ENCODE measurements around the gene GSDME.

The GSDME gene

GRCh38 chr7:24773646-24774045 lies 16.4 kb upstream of the GSDME start:
- no peak for DNase-seq (ENCODE audit: low read depth in 4 of 4, low spot score in 1 of 4)

DNA sequence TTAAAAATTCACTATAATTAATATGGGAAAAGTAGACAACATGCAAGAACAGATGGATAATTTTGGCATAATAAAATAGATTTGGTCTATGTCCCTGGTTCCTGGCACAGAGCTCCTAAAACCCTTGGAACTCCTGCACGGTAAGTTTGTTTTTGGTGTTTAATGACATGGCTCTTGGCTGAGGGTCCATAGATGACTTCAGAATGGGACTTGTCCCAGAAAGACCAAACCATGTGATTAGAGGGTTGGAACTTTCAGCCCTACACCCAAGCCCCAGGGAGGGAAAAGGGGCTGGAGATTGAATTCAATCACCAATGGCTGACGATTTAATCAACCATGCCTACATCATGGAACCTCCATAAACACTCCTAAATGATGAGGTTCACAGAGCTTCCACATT lies 12.6 kb upstream of the GSDME start:
- DNase-seq (ENCODE audit: low read depth in 4 of 4, low spot score in 1 of 4) = no peak

GRCh38 chr7:24769014-24769830 lies 12.0 kb upstream of the GSDME start:
- no peak for DNase-seq (ENCODE audit: low read depth in 4 of 4, low spot score in 1 of 4)

DNA sequence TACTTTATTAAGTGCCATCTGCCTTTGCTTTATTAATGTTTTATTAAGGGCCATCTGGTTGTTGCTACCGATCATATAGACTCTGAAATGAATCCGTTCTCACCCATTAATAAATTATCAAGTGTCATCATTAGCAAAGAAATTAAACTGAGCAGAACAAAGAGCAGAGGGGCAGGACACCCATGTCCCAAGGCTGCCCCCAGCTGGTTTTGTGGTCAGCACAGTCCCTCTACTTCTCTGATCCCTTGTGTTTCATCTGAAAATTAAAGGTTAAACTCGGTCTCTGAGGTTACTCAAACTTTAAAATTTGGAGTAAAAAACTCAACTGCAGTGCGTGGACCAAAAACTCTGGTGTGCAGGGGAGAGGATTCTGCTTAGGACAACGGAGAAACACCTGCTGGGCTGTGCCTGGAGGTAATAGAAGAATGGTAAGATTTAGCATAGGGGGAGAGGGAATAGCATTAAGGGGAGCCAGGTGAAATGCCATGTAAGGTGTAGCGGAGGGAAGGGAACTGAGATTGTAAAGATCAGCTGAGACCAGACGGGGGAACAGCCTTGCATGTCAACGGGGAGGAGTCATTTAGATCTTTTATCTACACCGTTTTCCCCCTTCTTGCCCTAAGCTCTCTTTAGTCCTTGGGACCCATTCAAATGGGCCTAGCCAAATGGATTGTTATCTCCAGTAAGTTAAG lies 10.8 kb upstream of the GSDME start:
- DNase-seq (ENCODE audit: low read depth in 4 of 4, low spot score in 1 of 4) = no peak

- DNase-seq (ENCODE audit: low read depth in 4 of 4, low spot score in 1 of 4) = no peak
These were observed 7.9 kb upstream of the GSDME start for GRCh38 chr7:24764972-24765744.

GRCh38 chr7:24764011-24764410 lies 6.7 kb upstream of the GSDME start:
- no peak for DNase-seq (ENCODE audit: low read depth in 4 of 4, low spot score in 1 of 4)

DNA sequence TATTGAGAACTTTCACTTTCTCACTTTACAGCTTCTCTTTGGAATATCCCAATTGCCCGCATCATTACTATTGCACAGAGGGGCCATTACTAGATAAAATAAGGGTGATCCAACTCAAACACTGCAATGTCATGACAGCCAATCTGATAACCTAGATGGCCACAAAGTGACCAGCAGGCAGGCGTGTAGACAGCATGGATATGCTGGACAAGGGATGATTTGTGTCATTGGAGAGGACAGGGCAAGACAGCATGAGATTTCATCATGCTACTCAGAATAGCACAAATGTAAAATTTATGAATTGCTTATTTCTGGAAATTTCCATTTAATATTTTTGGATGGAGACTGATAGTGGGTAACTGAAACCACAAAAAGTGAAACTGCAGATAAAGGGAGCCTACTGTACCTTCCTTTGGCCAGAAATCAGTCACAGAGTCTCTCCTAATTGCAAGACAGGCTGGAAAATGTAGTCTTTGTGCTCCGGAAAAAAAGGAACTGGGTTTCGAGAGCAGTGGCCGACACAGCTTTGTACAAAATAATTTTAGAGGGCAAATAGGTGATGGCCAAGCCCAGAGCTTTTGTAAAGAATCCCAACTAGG lies 6.1 kb upstream of the GSDME start:
- DNase-seq (ENCODE audit: low read depth in 4 of 4, low spot score in 1 of 4) = no peak

DNA sequence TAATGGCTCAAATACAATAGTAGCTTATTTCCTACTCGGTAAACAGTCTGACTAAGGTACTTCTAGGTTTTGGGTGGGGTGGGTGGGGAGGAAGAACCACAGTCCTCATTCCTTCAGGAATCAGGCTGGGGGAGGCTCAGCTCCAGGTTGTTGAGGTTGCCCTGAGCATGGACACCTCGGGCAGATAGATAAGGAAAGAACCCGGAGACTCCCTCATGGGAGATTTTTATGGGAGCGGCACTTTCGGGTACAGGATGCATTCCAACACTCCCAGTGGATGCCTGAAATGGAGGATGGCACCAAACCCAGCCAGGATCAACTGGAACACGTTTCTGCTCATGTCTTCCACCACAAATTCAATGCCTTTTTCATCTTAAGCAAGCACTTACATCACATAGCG lies 5.5 kb upstream of the GSDME start:
- no peak for DNase-seq (ENCODE audit: low read depth in 4 of 4, low spot score in 1 of 4)

- DNase-seq (ENCODE audit: low read depth in 4 of 4, low spot score in 1 of 4) = no peak
These were observed 3.7 kb upstream of the GSDME start for GRCh38 chr7:24760968-24761367.

GRCh38 chr7:24756545-24757352 lies 515 bp downstream of the GSDME start:
- DNase-seq (ENCODE audit: low read depth in 4 of 4, low spot score in 1 of 4) = no peak

DNA sequence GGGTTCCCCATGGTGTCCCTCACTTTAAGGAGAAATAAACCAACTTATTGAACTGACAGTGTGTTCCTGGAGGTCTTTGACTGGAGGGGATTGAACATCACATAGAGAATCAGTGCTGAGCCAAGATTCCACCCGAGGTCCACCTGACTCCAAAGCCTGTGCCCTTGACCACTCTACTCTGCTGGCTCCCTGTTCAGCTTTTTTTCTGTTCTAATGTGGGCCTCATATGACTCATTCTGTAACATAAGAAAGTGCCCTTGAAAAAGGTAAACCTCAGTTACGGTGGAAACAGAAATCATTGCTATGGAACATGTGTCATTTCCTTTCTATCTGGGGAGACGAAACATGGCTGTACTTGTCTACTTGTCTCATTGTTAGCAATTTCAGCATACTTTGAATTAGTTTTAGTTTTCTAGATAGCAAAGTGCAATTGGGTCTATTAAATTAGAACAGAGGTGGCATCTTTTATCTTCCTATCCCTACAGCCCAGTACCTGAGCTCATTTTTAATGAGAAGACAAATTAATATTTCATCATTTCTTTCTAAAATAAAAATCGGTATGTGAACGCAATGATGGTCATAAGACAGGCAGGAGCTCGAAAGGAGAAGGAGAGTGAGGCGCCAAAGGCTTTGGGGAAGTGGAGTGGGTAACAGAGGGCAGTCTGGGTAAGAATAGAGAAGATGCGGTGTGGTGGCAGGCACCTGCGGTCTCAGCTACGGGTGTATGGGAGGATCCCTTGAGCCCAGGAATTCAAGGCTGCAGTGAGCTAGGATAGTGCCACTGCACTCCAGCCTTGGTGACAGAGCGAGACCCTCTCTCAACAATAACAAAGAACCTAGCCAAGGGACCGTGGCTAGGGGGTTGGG lies 1.5 kb downstream of the GSDME start:
- DNase-seq (ENCODE audit: low read depth in 4 of 4, low spot score in 1 of 4) = no peak

DNA sequence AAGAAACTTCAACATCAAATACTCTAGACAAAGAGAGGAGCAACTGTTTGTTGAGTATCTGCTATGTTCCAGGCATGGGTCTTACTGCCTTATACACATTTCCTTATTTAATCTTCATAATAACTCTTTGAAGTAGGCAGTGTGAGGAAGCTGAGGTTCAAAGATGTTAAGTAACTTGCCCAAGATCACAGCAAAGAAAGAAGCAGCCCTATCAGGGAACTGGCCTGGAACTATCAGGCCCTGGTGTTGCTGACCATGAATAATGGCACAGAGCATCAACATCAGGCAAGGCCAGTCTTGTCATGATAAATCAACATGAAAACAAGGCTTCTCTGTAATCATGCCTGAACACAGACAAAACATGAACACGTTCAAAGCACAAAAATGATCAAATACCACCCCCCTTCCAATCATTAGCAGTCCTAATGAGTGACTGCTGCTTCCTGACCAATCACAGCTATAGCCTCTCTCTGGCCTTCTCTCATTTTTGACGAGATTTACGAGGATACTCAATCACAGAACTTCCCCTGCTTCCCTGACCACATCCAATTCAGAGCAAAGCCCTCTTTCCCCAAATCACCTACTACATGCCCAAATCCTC lies 2.3 kb downstream of the GSDME start:
- DNase-seq (ENCODE audit: low read depth in 4 of 4, low spot score in 1 of 4) = no peak

DNA sequence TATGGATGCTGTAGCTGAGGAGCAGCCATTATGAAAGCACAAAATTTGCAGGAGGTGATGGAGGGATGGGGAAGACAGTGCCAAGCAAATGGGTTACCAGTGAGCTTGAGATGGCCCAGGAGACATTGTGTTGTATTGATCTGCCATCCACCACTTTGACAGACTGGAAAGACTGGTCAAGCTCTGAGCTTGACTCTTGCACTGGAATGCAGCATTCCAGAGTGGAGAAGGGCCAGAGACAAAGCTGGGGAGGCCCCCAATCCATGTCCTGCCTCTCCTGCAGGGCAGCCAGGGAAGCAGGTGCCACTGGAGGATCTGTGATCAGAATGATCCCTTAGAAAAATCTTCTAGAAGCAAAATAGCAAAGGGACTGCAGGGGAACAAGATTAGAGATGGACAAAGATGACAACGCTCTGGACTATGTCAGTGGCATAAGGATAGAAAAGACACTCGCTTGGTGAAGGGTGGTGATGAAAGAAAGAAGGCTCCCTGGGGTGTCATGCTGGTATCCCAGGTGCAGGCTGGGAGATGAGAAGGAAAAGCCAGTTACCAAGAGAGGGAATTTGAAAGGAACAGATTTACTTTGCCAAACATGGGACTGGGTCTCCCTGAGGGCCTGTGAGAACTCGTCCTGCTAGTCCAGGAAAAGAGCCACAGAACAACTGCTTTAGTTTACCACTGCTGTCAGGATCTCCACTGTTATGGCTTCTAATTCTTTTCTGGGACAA lies 5.0 kb downstream of the GSDME start:
- no peak for DNase-seq (ENCODE audit: low read depth in 4 of 4, low spot score in 1 of 4)

DNA sequence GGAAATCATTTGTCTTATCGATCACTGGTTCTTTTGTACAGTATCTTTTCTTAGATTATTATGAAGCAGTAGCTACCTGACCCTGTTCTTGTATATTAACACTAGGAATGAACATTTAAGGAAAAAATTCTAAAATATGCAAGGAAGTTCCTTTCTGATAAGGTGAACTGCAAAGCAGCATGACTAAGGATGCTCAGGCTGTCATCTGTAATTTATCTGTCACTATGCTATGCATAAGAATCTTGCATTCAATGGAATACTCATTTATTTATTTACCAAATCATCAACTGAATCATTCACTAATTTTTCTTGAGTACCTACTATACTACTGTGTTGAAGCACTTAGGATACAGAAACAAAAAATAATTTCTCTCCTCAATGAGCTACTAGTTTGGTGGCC lies 5.8 kb downstream of the GSDME start:
- no peak for DNase-seq (ENCODE audit: low read depth in 4 of 4, low spot score in 1 of 4)

DNA sequence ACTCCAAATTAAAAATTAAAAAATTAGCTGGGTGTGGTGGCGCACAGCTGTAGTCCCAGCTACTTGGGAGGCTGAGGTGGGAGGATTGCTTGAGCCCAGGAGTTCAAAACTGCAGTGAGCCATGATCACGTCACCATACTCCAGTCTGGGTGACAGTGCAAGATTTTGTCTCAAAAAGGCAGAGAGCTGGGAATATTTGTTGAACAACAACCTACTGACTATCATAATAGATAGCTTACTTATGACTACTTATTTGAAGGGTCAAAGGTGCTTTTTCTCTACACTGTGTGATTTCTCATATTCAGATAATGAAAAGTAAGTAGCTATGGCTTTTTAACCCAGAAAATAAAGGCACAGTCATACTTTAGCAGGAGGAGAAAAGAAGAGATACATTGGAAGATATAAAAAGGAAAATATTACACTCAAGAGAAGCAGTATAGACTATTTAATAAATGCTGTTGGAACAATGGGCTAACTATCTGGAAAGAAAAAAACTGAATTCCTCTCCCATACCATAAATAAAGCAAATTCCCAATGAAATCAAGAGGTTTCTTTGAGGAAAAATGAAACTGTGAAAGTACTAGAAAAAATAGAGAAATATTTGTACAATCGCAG lies 6.7 kb downstream of the GSDME start:
- DNase-seq (ENCODE audit: low read depth in 4 of 4, low spot score in 1 of 4) = no peak

DNA sequence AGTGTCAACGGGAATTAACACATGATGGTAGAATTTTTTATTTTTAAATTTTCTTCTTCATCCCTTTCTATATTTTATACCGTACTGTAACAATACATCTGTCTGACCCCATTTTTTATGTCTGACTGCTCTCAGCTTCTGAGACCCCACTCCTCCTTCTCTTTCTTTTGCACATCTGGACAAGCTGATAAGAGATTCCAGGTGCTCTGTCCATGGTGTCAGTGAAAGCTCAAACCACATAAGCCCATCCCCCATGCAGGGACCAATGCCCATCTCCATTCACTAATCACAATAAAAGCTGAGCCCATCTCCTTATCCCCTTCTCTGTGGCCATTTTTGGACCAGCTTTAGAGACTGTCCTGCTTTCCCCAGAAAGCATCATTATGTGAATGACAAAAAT lies 8.7 kb downstream of the GSDME start:
- no peak for DNase-seq (ENCODE audit: low read depth in 4 of 4, low spot score in 1 of 4)

- DNase-seq (ENCODE audit: low read depth in 4 of 4, low spot score in 1 of 4) = no peak
These were observed 11.9 kb downstream of the GSDME start for GRCh38 chr7:24745355-24745754.

DNA sequence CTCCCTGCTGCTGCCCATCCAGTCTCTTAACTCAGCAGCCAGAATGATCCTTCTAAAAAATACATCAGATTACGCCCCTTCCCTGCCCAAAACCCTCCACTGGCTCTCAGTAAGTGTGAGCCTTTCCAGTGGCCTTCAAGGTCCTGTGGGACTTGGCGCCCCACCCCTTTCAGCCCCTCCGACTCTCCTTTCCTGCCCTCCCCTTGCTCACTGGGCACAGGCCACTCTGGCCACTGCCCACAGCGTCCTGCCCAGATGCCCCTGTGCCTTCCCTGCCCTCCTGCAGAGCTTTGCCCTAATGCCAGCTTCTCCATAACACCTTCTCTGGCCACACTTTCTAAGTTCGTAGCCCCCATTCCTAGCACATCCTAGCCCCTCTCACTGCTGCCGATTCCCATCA lies 13.8 kb downstream of the GSDME start:
- DNase-seq (ENCODE audit: low read depth in 4 of 4, low spot score in 1 of 4) = no peak
